Retinal pigment epithelial cell (primary cell): ENCODE results near the gene ZFPM1.

Experiments
- DNase-seq: peaks from one replicate; pipeline ENCODE4 v3.0.0-alpha.2; 2010; ENCODE audit warnings: low read depth
- H3K4me3 ChIP-seq: 2 replicates; pipeline ENCODE4 v1.5.1; 2011; ENCODE audit warnings: mild to moderate bottlenecking, low read length, control low read depth, moderate library complexity
- TF ChIP-seq, protein P1 (sequence below): conservative IDR thresholded peaks from 2 replicates; pipeline ENCODE4 v1.5.1; 2011; ENCODE audit warnings: low read depth, low read length, control low read depth, inconsistent platforms

Gene ZFPM1

DNA sequence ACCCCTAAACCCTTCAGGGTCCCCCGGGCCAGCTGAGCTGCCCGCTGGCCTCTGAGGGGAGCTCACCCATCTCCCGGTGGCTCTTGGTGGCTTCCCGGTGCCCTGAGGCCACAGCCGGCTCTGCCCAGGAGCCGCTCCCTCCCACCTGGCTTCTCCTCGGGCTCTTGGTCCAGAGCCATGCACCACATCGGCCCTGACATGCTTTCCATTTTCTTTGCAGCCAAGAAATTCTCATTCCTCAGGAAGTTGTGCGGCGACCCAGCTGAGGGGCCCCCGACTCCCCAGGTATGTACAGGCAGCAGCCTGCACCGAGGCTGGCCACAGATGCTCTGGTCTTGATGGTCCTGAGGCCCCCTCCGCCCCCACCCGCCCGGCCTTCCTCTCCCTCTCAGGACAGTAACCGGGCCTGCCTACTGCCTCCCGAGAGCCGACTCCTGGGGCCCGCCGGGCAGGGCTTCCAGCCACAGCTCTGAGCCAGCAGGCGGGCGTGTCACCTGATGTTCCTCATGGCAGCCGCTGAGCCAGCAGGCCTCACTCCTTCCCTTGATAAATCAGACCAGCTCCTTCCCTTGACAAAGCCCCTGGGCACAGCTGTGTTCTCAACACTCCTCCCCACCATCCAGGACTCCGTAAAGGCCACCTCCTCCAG lies 28.4 kb upstream of the ZFPM1 start:
- TF ChIP-seq, protein P1, sequence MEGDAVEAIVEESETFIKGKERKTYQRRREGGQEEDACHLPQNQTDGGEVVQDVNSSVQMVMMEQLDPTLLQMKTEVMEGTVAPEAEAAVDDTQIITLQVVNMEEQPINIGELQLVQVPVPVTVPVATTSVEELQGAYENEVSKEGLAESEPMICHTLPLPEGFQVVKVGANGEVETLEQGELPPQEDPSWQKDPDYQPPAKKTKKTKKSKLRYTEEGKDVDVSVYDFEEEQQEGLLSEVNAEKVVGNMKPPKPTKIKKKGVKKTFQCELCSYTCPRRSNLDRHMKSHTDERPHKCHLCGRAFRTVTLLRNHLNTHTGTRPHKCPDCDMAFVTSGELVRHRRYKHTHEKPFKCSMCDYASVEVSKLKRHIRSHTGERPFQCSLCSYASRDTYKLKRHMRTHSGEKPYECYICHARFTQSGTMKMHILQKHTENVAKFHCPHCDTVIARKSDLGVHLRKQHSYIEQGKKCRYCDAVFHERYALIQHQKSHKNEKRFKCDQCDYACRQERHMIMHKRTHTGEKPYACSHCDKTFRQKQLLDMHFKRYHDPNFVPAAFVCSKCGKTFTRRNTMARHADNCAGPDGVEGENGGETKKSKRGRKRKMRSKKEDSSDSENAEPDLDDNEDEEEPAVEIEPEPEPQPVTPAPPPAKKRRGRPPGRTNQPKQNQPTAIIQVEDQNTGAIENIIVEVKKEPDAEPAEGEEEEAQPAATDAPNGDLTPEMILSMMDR, result no peak
- no peak overlapping the region for H3K4me3 ChIP-seq
- DNase-seq, result no peak

DNA sequence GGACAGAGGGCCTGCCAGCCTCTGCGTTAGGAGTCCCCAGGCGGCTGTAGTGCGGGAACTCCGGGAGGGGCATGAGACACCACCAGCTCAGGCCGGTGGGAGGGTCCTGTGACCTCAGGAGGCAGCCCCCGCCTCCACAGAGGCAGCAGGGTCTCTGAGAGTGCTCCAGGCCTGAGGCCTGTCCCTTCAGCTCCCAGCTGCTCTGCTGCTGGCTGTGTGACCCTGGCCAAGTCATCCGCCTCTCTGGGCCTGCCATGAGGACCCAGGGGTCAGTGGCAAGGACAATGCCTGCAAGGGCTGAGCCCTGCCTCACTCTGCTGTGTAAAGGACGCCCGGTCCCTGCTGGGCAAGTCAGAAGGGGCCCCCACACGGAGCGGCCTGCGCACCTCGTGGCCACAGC lies 27.1 kb upstream of the ZFPM1 start:
- TF ChIP-seq, protein P1, result no peak
- DNase-seq, result no peak
- no peak overlapping the region for H3K4me3 ChIP-seq

DNA sequence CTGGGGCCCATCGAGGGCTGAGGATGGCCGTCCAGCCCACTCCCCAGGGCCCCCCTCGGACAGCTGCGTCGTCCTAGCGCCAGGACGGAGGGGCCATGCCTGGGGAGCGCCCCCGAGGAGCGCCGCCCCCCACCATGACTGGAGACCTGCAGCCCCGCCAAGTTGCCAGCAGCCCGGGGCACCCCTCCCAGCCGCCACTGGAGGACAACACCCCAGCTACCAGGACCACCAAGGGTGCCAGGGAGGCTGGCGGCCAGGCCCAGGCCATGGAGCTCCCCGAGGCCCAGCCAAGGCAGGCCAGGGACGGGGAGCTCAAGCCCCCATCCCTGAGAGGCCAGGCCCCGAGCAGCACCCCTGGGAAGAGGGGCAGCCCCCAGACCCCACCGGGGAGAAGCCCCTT lies 25.7 kb upstream of the ZFPM1 start:
- H3K4me3 ChIP-seq, result no peak overlapping the region
- no peak for DNase-seq
- TF ChIP-seq, protein P1, result no peak

DNA sequence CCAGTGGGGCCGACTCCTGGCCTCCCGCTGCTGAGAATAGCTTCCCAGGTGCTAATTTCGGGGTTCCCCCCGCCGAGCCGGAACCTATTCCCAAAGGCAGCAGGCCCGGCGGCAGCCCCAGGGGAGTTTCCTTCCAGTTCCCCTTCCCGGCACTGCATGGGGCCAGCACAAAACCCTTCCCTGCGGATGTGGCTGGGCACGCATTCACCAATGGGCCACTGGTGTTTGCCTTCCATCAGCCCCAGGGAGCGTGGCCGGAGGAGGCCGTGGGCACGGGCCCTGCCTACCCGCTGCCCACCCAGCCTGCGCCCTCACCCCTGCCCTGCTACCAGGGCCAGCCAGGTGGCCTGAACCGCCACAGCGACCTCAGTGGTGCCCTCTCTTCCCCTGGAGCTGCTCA lies 24.9 kb upstream of the ZFPM1 start:
- DNase-seq, result no peak
- no peak overlapping the region for H3K4me3 ChIP-seq
- TF ChIP-seq, protein P1, result no peak

DNA sequence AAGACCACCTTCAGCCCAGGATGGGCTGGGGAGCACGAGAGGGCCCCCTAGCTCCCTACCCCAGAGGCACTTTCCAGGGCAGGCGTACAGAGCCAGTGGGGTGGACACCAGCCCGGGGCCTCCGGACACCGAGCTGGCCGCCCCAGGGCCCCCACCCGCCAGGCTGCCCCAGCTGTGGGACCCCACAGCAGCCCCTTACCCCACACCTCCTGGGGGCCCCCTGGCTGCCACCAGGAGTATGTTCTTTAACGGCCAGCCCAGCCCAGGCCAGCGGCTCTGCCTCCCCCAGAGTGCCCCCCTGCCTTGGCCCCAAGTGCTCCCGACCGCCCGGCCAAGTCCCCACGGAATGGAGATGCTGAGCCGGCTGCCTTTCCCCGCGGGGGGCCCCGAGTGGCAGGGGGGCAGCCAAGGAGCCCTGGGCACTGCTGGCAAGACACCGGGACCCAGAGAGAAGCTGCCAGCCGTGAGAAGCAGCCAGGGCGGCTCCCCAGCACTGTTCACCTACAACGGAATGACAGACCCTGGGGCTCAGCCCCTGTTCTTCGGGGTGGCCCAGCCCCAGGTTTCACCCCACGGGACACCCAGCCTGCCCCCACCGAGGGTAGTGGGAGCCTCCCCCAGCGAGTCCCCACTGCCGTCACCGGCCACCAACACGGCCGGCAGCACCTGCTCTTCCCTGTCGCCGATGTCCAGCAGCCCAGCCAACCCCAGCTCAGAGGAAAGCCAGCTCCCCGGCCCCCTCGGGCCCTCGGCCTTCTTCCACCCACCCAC lies 24.3 kb upstream of the ZFPM1 start:
- no peak for DNase-seq
- TF ChIP-seq, protein P1, result no peak
- no peak overlapping the region for H3K4me3 ChIP-seq

DNA sequence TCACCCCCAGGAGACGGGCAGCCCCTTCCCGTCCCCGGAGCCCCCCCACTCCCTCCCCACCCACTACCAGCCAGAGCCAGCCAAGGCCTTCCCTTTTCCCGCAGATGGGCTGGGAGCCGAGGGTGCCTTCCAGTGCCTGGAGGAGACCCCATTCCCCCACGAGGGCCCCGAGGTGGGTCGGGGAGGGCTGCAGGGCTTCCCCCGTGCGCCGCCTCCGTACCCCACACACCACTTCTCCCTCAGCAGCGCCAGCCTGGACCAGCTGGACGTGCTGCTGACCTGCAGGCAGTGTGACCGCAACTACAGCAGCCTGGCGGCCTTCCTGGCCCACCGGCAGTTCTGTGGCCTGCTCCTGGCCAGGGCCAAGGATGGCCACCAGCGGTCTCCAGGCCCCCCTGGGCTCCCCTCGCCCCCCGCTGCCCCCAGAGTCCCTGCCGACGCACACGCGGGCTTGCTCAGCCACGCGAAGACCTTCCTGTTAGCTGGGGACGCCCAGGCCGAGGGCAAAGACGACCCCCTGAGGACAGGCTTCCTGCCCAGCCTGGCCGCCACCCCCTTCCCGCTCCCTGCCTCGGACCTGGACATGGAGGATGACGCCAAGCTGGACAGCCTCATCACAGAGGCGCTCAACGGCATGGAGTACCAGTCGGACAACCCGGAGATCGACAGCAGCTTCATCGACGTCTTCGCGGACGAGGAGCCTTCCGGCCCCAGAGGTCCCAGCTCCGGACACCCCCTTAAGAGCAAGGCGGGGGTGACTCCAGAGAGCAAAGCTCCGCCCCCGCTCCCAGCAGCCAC lies 23.5 kb upstream of the ZFPM1 start:
- TF ChIP-seq, protein P1, result no peak
- H3K4me3 ChIP-seq, result no peak overlapping the region
- DNase-seq, result no peak
